OCI-M2 (cell line): ENCODE data around the gene PCSK6.

Experiments used
- DNase-seq: peaks from one replicate; lab custom pipeline; 2025; ENCODE audit not compliant: unreplicated experiment; lab: John Stamatoyannopoulos, UW

Gene PCSK6

DNA sequence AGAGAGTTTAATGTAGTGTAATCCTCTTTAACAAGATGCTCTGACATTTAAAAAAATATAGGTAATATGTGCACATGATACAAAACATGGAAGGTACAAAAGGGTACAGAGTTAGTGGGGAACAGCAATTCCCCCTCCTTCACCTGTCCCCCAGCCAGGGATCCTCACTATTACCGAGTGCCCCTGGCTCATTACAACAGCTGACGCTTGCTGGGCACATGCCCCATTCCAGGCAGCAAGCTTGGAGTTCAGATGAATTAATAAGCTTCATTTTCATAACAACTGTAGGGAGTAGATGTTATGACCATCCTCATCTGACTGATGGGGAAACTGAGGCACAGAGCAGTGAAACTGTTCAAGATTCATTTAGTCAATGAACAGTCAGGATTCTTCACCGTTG lies 41.2 kb downstream of the PCSK6 start:
- no peak for DNase-seq

GRCh38 chr15:101447561-101448071 lies 41.9 kb downstream of the PCSK6 start:
- DNase-seq, result no peak

- DNase-seq, result no peak
These were observed 42.4 kb downstream of the PCSK6 start for GRCh38 chr15:101447168-101447533.

DNA sequence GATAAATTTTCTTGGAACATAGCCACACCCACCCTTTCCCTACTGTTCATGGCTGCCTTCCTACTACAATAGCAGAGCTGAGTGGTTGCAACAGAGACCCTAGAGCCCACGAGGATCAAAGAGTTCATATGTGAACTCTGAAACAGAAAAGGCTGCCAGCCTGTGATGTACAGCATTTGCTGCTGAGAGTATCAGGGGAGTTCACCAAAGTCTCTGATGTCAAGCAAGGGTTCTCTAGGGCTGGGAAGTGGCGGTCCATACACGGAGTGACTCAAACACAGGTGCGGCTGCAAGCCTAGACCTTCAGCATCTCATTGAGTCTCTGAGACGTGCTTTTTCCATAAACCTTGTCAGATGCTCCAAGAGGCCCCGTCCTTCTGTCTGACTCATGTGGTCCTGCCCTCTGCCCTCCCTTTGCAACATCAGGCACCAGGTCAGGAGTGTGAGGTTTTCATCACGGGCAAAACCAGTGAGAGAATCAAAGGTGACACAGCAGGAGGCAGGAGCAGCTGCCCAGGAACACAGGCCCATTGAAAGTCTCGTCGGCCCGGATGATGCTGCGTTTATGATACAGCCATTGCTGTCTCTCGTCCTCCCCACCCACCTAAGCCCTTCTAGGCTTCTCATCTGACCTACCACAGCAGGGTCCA lies 42.9 kb downstream of the PCSK6 start:
- DNase-seq, result no peak

DNA sequence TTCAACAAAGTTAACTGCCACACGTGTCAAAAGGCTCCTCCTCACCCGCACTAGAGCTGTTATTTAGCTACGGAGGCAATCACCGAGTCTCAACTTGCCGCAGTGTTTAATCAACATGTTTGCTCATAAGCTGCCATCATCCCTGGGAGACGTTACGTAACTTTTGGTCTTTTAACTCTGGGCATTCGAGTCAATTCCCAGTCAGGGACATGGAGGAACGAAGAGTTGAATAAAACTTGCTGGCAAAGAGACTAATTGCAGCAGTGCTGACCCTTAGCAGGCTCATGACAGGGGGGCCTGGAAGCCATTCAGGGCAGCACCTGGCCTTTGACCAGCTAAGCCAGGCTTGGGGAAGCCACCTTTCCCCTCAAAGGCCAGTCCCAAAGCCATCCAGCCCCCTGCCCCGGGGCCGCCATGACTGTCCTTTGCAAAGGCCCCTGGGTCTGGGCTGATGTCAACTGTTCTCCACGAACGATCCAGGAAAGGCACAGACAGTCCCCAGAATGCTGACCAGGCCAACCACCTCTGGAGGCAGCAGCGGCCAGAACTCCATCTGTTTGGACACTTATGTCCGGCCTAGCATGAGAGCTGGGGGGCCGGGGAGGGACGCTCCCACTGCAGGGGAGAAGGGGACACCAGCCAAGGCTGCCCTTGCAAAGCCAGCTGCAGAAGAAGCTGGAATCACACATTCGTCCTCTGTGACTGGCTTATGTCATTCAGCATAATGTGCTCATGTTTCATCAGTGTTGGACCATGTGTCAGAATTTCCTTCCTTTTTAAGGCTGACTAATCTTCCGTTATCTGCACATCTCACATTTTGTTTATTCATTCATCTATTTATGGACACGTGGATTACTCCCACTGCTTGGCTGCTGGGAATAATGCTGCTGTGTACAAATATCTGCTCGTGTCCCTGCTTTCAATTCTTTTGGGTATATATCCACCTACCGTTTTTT lies 43.7 kb downstream of the PCSK6 start:
- DNase-seq, result no peak

DNA sequence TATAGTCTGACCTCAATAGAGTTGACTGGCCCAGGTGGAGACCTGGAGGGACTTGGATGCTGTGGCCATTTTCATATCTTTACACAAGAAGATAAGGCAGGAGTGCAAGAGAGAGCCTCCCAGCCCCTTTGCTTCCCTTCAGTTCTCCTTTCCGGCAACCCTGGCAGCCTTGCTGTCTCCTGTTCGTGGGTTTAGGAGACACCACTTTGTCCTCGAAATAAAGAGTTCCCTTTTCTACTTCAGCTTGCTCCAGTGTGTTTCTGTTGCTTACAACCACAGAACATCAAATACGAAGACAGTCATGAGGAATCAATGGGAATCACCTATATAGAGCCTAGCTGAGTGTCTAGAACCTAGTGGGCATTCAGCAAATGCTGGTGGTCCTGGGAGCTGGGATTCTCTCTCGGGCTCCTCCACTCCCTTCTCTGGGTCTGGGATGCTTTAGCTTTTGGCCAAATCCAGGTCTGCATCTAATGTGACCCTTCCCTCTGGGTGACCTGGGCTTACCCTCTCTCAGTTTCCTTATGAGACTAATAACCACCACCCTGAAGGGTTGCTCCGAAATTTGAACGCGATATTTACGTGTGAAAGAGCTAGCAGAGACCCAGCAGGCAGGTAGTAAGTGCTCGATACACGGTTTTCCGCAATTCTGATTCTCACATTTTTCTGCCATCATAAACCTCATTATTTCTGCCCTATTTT lies 44.5 kb downstream of the PCSK6 start:
- no peak for DNase-seq

GRCh38 chr15:101444015-101444414 lies 45.5 kb downstream of the PCSK6 start:
- no peak for DNase-seq

- no peak for DNase-seq
These were observed 47.2 kb downstream of the PCSK6 start for GRCh38 chr15:101442272-101442671.

- no peak for DNase-seq
These were observed 47.8 kb downstream of the PCSK6 start for GRCh38 chr15:101441696-101442095.

GRCh38 chr15:101440846-101441590 lies 48.5 kb downstream of the PCSK6 start:
- DNase-seq, result no peak

DNA sequence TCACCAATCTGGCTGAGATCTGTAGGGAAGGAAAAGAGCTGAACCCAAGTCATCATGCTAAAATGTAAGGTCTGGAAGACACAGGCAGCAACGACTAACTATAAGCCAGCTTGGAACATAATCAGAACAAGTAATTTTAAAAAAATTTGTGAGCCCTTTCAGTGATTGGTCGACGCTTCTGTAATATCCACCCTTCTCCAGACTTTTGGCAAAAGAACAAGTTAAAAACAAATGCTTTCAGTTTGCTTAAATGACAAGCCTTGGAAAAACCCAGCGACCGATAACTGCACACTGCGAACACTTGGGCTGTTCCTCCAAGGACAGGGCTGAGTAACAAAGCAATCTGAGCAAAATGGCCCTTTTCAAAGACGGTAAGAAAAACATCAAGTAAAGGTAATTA lies 49.6 kb downstream of the PCSK6 start:
- DNase-seq, result no peak

- DNase-seq, result no peak
These were observed 50.1 kb downstream of the PCSK6 start for GRCh38 chr15:101439285-101439919.

DNA sequence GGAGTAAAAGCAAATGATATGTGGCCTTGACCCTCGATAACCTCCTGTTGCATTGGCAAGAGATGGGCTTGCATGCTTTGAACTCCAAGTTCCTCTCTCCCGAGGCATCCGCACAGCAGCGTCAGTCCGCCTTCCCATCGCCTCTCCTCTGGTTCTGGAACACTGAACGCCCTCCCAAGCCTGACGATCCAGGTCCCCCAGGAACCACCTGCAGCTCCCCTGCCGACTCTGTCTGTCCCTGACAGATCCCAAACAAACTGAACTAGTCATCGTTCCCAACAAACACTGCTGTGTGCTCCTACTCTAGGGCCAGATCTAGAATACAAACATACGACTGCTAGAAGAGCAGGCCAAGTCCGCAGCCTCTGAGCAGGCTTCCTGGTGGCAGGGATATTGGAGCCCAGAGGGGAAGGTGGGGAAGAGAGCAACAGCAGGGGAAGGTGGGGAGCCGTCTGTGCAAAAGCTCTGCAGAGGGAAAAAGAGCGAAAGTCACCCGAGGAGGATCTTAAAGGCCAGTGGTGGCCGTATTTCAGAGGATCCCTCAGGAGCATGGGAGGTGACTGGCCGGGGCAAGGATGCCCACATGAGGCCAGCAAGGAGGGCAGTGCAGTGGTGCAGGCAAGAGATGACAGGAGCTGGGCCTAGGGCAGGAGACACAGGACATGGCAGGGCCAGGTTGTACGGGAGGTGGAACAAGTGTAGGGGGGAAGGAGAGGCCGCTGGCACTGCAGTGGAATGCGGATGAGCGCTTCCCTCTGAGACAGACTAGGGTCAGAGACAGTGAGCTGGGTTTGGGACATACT lies 50.8 kb downstream of the PCSK6 start:
- DNase-seq, result no peak

DNA sequence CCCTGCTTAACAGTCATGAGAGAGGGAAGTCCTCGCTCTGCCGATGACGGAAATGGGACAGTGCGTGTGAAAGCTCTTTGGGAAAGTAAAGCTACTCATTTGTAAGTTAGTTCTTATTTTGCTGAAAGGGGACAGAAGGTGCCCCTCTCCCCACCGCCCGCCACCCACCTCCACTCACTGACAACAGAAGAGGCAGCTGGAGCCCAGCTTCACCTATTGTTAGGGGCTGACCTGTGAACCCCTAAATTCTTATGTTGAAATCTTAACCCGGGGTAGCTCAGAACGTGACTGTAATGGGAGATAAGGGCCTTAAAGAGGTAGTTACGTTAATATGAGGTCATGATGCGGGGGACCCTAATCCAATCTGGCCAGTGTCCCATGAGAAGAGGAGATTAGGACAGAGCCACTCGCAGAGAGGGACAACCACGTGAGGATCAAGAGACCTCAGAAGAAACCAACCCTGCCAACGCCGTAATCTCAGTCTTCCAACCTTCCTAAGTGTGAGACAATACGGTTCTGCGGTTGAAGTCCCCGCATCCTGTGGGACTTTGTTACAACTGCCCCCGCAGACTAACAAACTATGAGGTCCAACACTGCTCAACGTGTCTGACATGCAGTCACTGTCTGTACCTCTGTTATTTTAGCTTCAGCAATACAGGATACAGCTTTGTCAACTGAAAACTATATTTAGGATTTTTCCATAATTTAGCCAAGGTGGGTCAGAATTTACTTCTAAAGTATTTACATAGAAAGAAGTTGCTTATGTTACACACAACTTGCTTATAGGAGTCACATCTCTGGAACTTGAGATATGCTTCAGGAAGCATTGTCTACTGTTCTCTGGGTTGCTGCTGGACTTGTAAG lies 51.7 kb downstream of the PCSK6 start:
- DNase-seq, result no peak

DNA sequence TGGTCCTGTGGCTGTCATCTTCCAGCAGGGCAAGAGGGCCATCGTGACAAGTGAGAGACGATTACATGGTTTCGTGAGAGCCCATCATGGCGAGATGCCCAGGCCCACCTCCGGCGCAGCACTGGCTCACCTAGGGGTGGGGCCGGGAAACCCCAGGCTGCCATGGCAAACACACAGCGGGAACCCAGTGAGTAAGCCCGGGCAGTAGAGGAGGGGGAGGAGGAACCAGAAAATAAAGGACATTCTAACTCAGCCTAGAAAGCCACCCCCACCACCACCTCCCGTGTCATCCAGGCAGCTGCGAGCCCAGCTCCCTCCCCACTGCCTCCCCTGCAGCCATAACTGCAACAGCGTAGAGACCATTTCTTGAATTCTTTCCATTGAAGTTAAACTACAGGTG lies 52.3 kb downstream of the PCSK6 start:
- no peak for DNase-seq

- DNase-seq, result no peak
These were observed 53.0 kb downstream of the PCSK6 start for GRCh38 chr15:101436526-101436925.

- no peak for DNase-seq
These were observed 53.7 kb downstream of the PCSK6 start for GRCh38 chr15:101435761-101436160.

DNA sequence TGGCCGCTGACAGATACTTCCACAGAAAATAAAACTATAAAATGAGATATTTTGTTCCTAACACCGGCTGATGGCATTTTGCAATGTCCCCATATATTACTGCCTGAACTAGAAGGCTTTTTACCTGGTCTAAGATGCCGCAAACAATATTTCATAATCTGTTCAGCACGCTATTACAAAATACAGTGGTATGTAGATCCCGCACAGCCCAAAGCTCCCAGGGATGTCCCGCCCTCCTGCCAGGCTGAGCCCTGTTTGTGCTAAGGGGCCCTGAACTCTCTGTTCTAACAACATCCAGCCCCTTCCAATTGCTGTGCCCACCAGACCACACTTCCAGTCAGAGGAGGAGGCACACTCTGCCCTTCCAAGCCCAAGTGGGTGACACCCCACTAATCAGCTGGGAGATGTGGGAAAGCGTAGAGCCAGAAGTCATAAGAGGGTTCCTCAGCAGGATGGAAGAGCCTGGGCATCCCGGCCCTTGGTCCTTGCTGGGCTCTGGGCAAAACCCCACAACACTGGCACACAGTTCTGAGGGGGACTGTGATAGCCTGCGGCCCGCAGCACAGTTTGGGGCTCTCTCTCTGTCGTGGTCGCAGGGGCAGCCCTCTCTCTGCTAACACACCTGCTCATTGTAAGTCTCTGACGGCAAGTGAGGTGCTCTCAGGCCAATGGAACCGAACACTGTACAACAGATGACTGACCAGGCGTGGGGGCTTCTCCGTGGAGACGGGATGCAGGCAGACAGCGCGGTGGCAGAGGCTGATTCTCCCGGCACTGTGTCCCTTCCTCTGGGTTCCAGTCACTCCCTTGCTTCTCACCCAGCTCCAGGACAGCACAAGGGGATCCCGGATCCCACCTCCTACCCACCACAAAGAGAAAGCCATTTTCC lies 55.2 kb downstream of the PCSK6 start:
- DNase-seq, result no peak
